HG03135 (cell line): ENCODE data around the gene FOXF2.
"Not testable (repeated sequence)": the region's sequence is repeated elsewhere in the genome, so short reads cannot be mapped to it uniquely, and the experiment has no call there.

Experiments
- ATAC-seq: cut with Tn5 transposase; IDR thresholded peaks from one replicate; pipeline ENCODE4 v1.9.1; 2021; ENCODE audit warnings: mild to moderate bottlenecking, moderate library complexity; ENCODE audit not compliant: unreplicated experiment

The FOXF2 gene

GRCh38 chr6:1389369-1390132 lies at the start of gene FOXF2:
FOXF2 (plus strand) TSS chr6:1389576; CDS start chr6:1389948, 372 bp downstream.
- no peak for ATAC-seq

- no peak for ATAC-seq
These were observed 43.3 kb upstream of the FOXF2 start for GRCh38 chr6:1346101-1346500.

- no peak for ATAC-seq
These were observed 42.8 kb upstream of the FOXF2 start for GRCh38 chr6:1346558-1347091.

- ATAC-seq: no peak
These were observed 42.2 kb upstream of the FOXF2 start for GRCh38 chr6:1347161-1347560.

GRCh38 chr6:1348675-1349074 lies 40.7 kb upstream of the FOXF2 start:
- no peak for ATAC-seq

GRCh38 chr6:1349655-1350054 lies 39.7 kb upstream of the FOXF2 start:
- ATAC-seq: no peak

- no peak for ATAC-seq
These were observed 37.9 kb upstream of the FOXF2 start for GRCh38 chr6:1351381-1352008.

GRCh38 chr6:1355068-1355467 lies 34.3 kb upstream of the FOXF2 start:
- not testable (repeated sequence) for ATAC-seq

GRCh38 chr6:1361717-1362116 lies 27.7 kb upstream of the FOXF2 start:
- ATAC-seq: not testable (repeated sequence)

GRCh38 chr6:1362643-1363042 lies 26.7 kb upstream of the FOXF2 start:
- no peak for ATAC-seq

- no peak for ATAC-seq
These were observed 26.1 kb upstream of the FOXF2 start for GRCh38 chr6:1363298-1363697.

- ATAC-seq: no peak
These were observed 25.4 kb upstream of the FOXF2 start for GRCh38 chr6:1363729-1364572.

- no peak for ATAC-seq
These were observed 24.6 kb upstream of the FOXF2 start for GRCh38 chr6:1364791-1365190.

- ATAC-seq: no peak
These were observed 23.7 kb upstream of the FOXF2 start for GRCh38 chr6:1365686-1366085.

GRCh38 chr6:1367771-1368170 lies 21.6 kb upstream of the FOXF2 start:
- ATAC-seq: no peak

GRCh38 chr6:1368940-1369339 lies 20.4 kb upstream of the FOXF2 start:
- ATAC-seq: no peak

GRCh38 chr6:1369695-1370094 lies 19.7 kb upstream of the FOXF2 start:
- ATAC-seq: not testable (repeated sequence)

GRCh38 chr6:1371933-1372332 lies 17.4 kb upstream of the FOXF2 start:
- ATAC-seq: no peak

GRCh38 chr6:1372690-1373089 lies 16.7 kb upstream of the FOXF2 start:
- ATAC-seq: no peak

GRCh38 chr6:1376653-1377052 lies 12.7 kb upstream of the FOXF2 start:
- no peak for ATAC-seq

- no peak for ATAC-seq
These were observed 11.8 kb upstream of the FOXF2 start for GRCh38 chr6:1377526-1377925.
